A673 (cell line): ENCODE measurements around the gene TBX21.

ENCODE experiments used
- CTCF ChIP-seq: fragments of 300-800, 200-600 bp; sonication (generic); conservative IDR thresholded peaks from 2 replicates; pipeline ENCODE4 v1.5.1; 2017; ENCODE audit warnings: low read depth, mild to moderate bottlenecking, antibody characterized with exemption, low read length, moderate library complexity, mixed read lengths
- EZH2 ChIP-seq: fragments of 200-600 bp; sonication (generic); IDR thresholded peaks from 2 replicates; pipeline ENCODE4 v1.6.1; 2017; ENCODE audit warnings: borderline replicate concordance, low read depth, mild to moderate bottlenecking, mixed read lengths, antibody characterized with exemption, low read length; ENCODE audit not compliant: poor library complexity, severe bottlenecking

- TF ChIP-seq CTCF (no peak), EZH2 (no peak)
Measured at GRCh38 chr17:47736501-47737495, 3.8 kb downstream of the TBX21 start.
